ENCODE data around the gene PAGR1.

DNA sequence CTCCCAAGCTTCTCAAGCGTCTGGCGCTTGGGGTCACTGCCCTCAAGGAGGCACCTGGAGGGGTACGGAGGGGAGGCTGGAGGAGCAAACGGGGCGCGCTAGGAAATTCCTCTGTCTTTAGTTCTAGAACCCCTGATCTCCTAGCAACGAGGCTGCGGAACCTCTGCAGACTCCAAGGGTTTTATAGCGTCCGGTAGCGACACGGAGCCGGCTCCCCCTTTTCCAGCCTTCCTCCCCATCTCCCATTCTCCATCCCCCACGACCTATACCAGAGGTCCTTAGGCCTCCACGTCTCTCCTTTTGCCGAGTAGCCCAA lies 47.7 kb downstream of the PAGR1 start:
- no peak for TF ChIP-seq CTCF (IDR thresholded peaks at IDR 0.05; ENCODE audit: poor library complexity)
- TF ChIP-seq EZH2 (IDR thresholded peaks at IDR 0.05; ENCODE audit: borderline replicate concordance): no peak
- no peak for TF ChIP-seq EZH2phosphoT487 (IDR thresholded peaks at IDR 0.05; ENCODE audit: low read depth, severe bottlenecking, unreplicated experiment)
